Testis (tissue), 5 donors: ENCODE results near the gene ARHGAP30. TPM values are rescaled to one million over a fixed set of nuclear protein-coding genes. Genes with fewer than 3 reads are reported as not detected.
"Not testable (repeated sequence)": the region's sequence is repeated elsewhere in the genome, so short reads cannot be mapped to it uniquely, and the experiment has no call there.

ENCODE experiments used
- DNase-seq: peaks from one replicate; pipeline ENCODE4 v3.0.0-alpha.2; 2019
- H3K27ac ChIP-seq, 2 donors: fragments of 200-600 bp; sonication (generic); one replicate each; pipeline ENCODE4 v1.5.1; 2019
- H3K27me3 ChIP-seq: fragments of 200-600 bp; sonication (generic); one replicate; pipeline ENCODE4 v1.5.1; 2019
- H3K36me3 ChIP-seq: fragments of 200-600 bp; sonication (generic); one replicate; pipeline ENCODE4 v1.5.1; 2017; ENCODE audit warnings: low read depth; ENCODE audit errors: missing control alignments
- H3K4me1 ChIP-seq: fragments of 200-600 bp; sonication (generic); one replicate; pipeline ENCODE4 v1.5.1; 2019
- H3K4me3 ChIP-seq, 2 donors: fragments of 200-600 bp; sonication (generic); one replicate each; pipeline ENCODE4 v1.5.1; 2017 to 2019
- H3K9me3 ChIP-seq: fragments of 200-600 bp; sonication (generic); one replicate; pipeline ENCODE4 v1.5.1; 2017
- POLR2A ChIP-seq: fragments of 450-650 bp; IDR thresholded peaks from one replicate; pipeline ENCODE4 v1.6.1; 2017; ENCODE audit warnings: antibody characterized with exemption, mild to moderate bottlenecking, moderate library complexity
- WGBS, 2 donors: methylation state at CpG; one replicate each; pipeline ENCODE4 v1.1.5; 2018; 5-methylcytosine and 5-hydroxymethylcytosine counted together
- intact Hi-C: fragments of 100-400 bp; cut with DNase I; formaldehyde crosslinking; loops from one replicate; pipeline ENCODE4 v1.15.1; 2023; ENCODE audit warnings: low total_unique reads
- long read RNA-seq, 2 donors: transcript quantifications; one replicate each; lab custom pipeline, GENCODE V29; 2026
- polyA plus RNA-seq: library from polyadenylated mRNA; stranded (reverse); fragments of 350-450 nt; fragmentation: Illumina TruSeq; extraction: RNeasy Lipid Tissue Mini Kit (QIAGEN cat#74804); gene quantifications from one replicate; pipeline ENCODE4 v1.2.3, GENCODE V29; 2014; ENCODE audit warnings: low read depth, low replicate concordance; ENCODE audit not compliant: insufficient read depth
- total RNA-seq, 2 donors: library from RNA; depleted of rRNA; stranded (reverse); fragments of >200 nt; gene quantifications; one replicate each; pipeline ENCODE4 v1.2.3, GENCODE V29; 2016
- TF ChIP-seq, protein P1 (sequence below), 3 experiments: fragments of 450-650 bp in 2 of 3; fragments of 200-600 bp in 1 of 3; sonication (generic) in 1 of 3; IDR thresholded peaks; one replicate each; pipeline ENCODE4 v1.5.1; 2016 to 2019; ENCODE audit warnings: antibody characterized with exemption in 3 of 3, mild to moderate bottlenecking in 2 of 3, moderate library complexity in 1 of 3

The ARHGAP30 gene, protein sequence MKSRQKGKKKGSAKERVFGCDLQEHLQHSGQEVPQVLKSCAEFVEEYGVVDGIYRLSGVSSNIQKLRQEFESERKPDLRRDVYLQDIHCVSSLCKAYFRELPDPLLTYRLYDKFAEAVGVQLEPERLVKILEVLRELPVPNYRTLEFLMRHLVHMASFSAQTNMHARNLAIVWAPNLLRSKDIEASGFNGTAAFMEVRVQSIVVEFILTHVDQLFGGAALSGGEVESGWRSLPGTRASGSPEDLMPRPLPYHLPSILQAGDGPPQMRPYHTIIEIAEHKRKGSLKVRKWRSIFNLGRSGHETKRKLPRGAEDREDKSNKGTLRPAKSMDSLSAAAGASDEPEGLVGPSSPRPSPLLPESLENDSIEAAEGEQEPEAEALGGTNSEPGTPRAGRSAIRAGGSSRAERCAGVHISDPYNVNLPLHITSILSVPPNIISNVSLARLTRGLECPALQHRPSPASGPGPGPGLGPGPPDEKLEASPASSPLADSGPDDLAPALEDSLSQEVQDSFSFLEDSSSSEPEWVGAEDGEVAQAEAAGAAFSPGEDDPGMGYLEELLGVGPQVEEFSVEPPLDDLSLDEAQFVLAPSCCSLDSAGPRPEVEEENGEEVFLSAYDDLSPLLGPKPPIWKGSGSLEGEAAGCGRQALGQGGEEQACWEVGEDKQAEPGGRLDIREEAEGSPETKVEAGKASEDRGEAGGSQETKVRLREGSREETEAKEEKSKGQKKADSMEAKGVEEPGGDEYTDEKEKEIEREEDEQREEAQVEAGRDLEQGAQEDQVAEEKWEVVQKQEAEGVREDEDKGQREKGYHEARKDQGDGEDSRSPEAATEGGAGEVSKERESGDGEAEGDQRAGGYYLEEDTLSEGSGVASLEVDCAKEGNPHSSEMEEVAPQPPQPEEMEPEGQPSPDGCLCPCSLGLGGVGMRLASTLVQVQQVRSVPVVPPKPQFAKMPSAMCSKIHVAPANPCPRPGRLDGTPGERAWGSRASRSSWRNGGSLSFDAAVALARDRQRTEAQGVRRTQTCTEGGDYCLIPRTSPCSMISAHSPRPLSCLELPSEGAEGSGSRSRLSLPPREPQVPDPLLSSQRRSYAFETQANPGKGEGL
- total RNA-seq = 1 to 10 TPM in 1 of 2 donors, under 1 TPM in 1; 0.79 to 1.6 TPM
- polyA plus RNA-seq = 5.4 TPM
- long read RNA-seq, donor 1 = 0 reads
- long read RNA-seq, donor 2 = 0 reads

GRCh38 chr1:161069731-161070270, at the start of gene ARHGAP30:
Gene ARHGAP30, minus strand, starts transcription at chr1:161069891. Its CDS starts 267 bp downstream, at chr1:161069624.
- Histone ChIP-seq H3K36me3 (no peaks in the 10 kb centered on the region), H3K9me3 (no peaks in the 10 kb centered on the region), H3K4me1 (no peaks in the 10 kb centered on the region), H3K27ac (no peak within 1 kb of the TSS), H3K27me3 (no peaks in the 10 kb centered on the region), H3K4me3 (no peak within 1 kb of the TSS)
- peak; percentile 45 for DNase-seq
- TF ChIP-seq, protein P1, sequence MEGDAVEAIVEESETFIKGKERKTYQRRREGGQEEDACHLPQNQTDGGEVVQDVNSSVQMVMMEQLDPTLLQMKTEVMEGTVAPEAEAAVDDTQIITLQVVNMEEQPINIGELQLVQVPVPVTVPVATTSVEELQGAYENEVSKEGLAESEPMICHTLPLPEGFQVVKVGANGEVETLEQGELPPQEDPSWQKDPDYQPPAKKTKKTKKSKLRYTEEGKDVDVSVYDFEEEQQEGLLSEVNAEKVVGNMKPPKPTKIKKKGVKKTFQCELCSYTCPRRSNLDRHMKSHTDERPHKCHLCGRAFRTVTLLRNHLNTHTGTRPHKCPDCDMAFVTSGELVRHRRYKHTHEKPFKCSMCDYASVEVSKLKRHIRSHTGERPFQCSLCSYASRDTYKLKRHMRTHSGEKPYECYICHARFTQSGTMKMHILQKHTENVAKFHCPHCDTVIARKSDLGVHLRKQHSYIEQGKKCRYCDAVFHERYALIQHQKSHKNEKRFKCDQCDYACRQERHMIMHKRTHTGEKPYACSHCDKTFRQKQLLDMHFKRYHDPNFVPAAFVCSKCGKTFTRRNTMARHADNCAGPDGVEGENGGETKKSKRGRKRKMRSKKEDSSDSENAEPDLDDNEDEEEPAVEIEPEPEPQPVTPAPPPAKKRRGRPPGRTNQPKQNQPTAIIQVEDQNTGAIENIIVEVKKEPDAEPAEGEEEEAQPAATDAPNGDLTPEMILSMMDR (IDR thresholded peaks at IDR 0.05) = no peak
- no peak for TF ChIP-seq POLR2A
- intact Hi-C loops = no loop called here
- WGBS, 2 donors = 75 to 91% methylated on average over 9 of the region's 9 CpGs

- no peaks in the 10 kb centered on the region for H3K27me3 ChIP-seq
- H3K9me3 ChIP-seq = no peaks in the 10 kb centered on the region
- no peaks in the 10 kb centered on the region for H3K36me3 ChIP-seq
- intact Hi-C loops = no loop called here
- H3K4me1 ChIP-seq = peaks cover 28% of the 10 kb centered on the region
- WGBS, 2 donors = 0% methylated on average over 20 to 58 of the region's 58 CpGs
- peak within 1 kb of the TSS; percentile 91 to 92 for H3K27ac ChIP-seq
- peak; percentile 92 for DNase-seq
- TF ChIP-seq, protein P1 (IDR thresholded peaks at IDR 0.05) = no peak
- no peak for TF ChIP-seq POLR2A
- peak within 1 kb of the TSS; percentile 93 for H3K4me3 ChIP-seq
These were observed 48.3 kb upstream of the ARHGAP30 start, which contains the start of the genes NIT1 and PFDN2 for GRCh38 chr1:161117759-161118581. Gene NIT1, plus strand, starts transcription at chr1:161118105. Its CDS starts 72 bp downstream, at chr1:161118177. Gene PFDN2, minus strand, starts transcription at chr1:161118037. Its CDS starts 11 bp downstream, at chr1:161118026.

- H3K9me3 ChIP-seq, H3K27ac ChIP-seq, H3K36me3 ChIP-seq, DNase-seq, H3K27me3 ChIP-seq, intact Hi-C loops, H3K4me3 ChIP-seq: not testable (repeated sequence)
- WGBS, 2 donors = 81 to 83% methylated on average over 6 of the region's 6 CpGs
- peaks cover 41% of the 10 kb centered on the region for H3K4me1 ChIP-seq
These were observed 46.3 kb upstream of the ARHGAP30 start for GRCh38 chr1:161115961-161116360.

DNA sequence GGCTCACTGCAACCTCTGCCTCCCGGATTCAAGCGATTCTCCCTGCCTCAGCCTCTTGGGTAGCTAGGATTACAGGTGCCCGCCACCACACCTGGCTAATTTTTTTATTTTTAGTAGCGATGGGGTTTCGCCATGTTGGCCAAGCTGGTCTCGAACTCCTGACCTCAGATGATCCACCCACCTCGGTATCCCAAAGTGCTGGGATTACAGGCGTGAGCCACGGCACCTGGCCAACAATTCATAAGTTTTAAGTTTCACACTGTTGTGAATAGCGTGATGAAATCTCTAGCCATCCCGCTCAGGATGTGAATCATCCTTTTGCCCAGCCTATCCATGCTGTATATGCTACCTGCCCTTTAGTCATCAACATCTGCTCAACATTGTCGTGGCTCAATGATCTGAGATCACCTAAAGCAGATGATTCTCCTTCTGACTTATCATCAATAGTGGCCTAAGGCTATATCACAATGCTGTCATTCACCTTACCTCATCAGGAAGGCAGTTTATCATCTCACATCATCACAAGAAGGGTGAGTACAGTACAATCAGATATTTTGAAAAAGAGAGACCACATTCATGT, 45.5 kb upstream of the ARHGAP30 start:
- Histone ChIP-seq H3K4me1 (peaks cover 41% of the 10 kb centered on the region), H3K27me3 (no peaks in the 10 kb centered on the region), H3K9me3 (no peaks in the 10 kb centered on the region), H3K4me3 (no peak overlapping the region), H3K36me3 (no peaks in the 10 kb centered on the region), H3K27ac (no peak overlapping the region)
- intact Hi-C loops = no loop called here
- no peak for DNase-seq
- no peak for TF ChIP-seq POLR2A
- 92 to 95% methylated on average over 12 of the region's 12 CpGs for WGBS, 2 donors
